Endodermal cell (in vitro differentiated cells): ENCODE measurements around the gene KLF8. TPM values are rescaled to one million over a fixed set of nuclear protein-coding genes. Genes with fewer than 3 reads are reported as not detected.

ENCODE experiments used
- DNase-seq: peaks from one replicate; pipeline ENCODE4 v3.0.0-alpha.2; 2017
- H3K27ac ChIP-seq: 2 replicates; pipeline ENCODE4 v1.5.1; 2013; ENCODE audit warnings: mild to moderate bottlenecking, low read depth, low read length, moderate library complexity
- H3K27me3 ChIP-seq: 2 replicates; pipeline ENCODE4 v1.6.1; 2013; ENCODE audit warnings: mild to moderate bottlenecking, low read length, moderate library complexity; ENCODE audit not compliant: insufficient read depth, control insufficient read depth, poor library complexity, severe bottlenecking
- H3K36me3 ChIP-seq: 2 replicates; pipeline ENCODE4 v1.7.0; 2013; ENCODE audit warnings: mild to moderate bottlenecking, low read length, moderate library complexity; ENCODE audit not compliant: control insufficient read depth, insufficient read depth
- H3K4me1 ChIP-seq: one replicate; pipeline ENCODE4 v1.7.0; 2013; ENCODE audit warnings: low read length; ENCODE audit not compliant: control insufficient read depth, insufficient read depth
- H3K4me3 ChIP-seq: 2 replicates; pipeline ENCODE4 v1.5.1; 2013; ENCODE audit warnings: mild to moderate bottlenecking, low read length, moderate library complexity
- H3K9ac ChIP-seq: 2 replicates; pipeline ENCODE4 v1.6.1; 2013; ENCODE audit warnings: mild to moderate bottlenecking, low read length, moderate library complexity; ENCODE audit not compliant: poor library complexity, severe bottlenecking; ENCODE audit errors: extremely low read depth
- H3K9me3 ChIP-seq: 2 replicates; pipeline ENCODE4 v1.6.1; 2013; ENCODE audit warnings: mild to moderate bottlenecking, low read length, moderate library complexity; ENCODE audit not compliant: control insufficient read depth
- H3K27ac Mint-ChIP-seq: 2 replicates; pipeline ENCODE4 v1.8.0; 2020; ENCODE audit warnings: mixed read lengths
- H3K27me3 Mint-ChIP-seq: 2 replicates; pipeline ENCODE4 v1.8.0; 2021; ENCODE audit warnings: mild to moderate bottlenecking, mixed read lengths; ENCODE audit not compliant: insufficient read depth
- H3K36me3 Mint-ChIP-seq: 2 replicates; pipeline ENCODE4 v1.8.0; 2020; ENCODE audit warnings: low read depth, mixed read lengths
- H3K4me1 Mint-ChIP-seq: 2 replicates; pipeline ENCODE4 v1.8.0; 2020; ENCODE audit warnings: mixed read lengths
- H3K4me3 Mint-ChIP-seq: 2 replicates; pipeline ENCODE4 v1.8.0; 2020; ENCODE audit warnings: mild to moderate bottlenecking, moderate library complexity, mixed read lengths
- H3K9me3 Mint-ChIP-seq: 2 replicates; pipeline ENCODE4 v1.8.0; 2020; ENCODE audit warnings: mild to moderate bottlenecking, mixed read lengths
- CTCF ChIP-seq: fragments of 200-600 bp; sonication (generic); conservative IDR thresholded peaks from 2 replicates; pipeline ENCODE4 v1.5.0; 2021; ENCODE audit warnings: antibody characterized with exemption, mild to moderate bottlenecking
- WGBS, 2 experiments: methylation state at CpG; one replicate each; pipeline versions ENCODE4 v1.1.5 to v1.1.7; 2013; ENCODE audit warnings: missing lambda C conversion rate in 2 of 2, mixed read lengths in 1 of 2; ENCODE audit not compliant: insufficient coverage in 1 of 2, insufficient read length in 1 of 2; 5-methylcytosine and 5-hydroxymethylcytosine counted together
- total RNA-seq, 2 donors: library from RNA; stranded (reverse); fragmentation: NEBNext Ultra II Directional in 1 of 2; extraction: Animal tissue kit (Norgen Biotek cat#: 25700) in 1 of 2; gene quantifications; 2 replicates in 1 of 2; 3 replicates in 1 of 2; pipeline ENCODE4 v1.2.1, GENCODE V29; 2021

Gene KLF8
- total RNA-seq, 2 donors from 2014 or later, result 62.6 to 110 TPM

DNA sequence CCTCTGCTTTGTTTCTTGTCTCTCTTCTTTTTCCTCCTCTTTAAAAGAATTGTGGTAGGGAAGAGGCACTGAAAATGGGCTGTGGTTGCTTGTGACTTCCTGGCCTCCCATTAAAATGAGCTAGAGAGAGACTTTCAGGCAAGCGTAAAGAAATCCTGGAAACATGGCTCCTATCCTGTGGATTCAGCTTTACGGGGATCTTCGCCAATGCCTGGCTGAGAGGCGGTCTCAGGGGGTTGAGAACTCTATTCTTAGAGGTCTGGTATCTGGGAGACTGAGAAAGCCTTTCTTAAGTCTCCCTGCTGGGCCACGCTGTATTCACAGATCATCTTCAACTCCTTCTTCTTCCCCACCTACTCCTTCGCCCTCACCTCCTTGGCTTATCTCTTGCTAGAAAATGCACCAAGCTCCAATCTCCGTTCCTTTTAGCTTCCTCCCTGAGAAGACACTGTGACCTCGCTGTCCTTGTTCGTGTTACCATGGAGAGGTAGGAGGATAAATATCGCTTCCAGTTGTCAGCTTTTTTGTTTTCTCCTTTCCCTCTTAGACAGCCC lies 542 bp upstream of the KLF8 start:
- 4 to 16% methylated on average over 2 to 7 of the region's 10 CpGs for WGBS, 2 experiments
- TF ChIP-seq CTCF, result no peak
- peak; percentile 70 for DNase-seq
- Mint-ChIP-seq H3K36me3 (peaks cover 7% of the 10 kb centered on the region), H3K4me3 (peak overlapping the region; percentile 81), H3K4me1 (peaks cover 14% of the 10 kb centered on the region), H3K9me3 (peaks cover 27% of the 10 kb centered on the region), H3K27me3 (no peaks in the 10 kb centered on the region), H3K27ac (peak overlapping the region; percentile 90)
- no peaks in the 10 kb centered on the region for H3K9me3 ChIP-seq
- H3K4me1 ChIP-seq, result no peaks in the 10 kb centered on the region
- H3K9ac ChIP-seq, result peak overlapping the region; percentile 71
- no peak overlapping the region for H3K27ac ChIP-seq
- H3K36me3 ChIP-seq, result peaks cover 23% of the 10 kb centered on the region
- peak overlapping the region; percentile 91 for H3K4me3 ChIP-seq
- H3K27me3 ChIP-seq, result no peaks in the 10 kb centered on the region

DNA sequence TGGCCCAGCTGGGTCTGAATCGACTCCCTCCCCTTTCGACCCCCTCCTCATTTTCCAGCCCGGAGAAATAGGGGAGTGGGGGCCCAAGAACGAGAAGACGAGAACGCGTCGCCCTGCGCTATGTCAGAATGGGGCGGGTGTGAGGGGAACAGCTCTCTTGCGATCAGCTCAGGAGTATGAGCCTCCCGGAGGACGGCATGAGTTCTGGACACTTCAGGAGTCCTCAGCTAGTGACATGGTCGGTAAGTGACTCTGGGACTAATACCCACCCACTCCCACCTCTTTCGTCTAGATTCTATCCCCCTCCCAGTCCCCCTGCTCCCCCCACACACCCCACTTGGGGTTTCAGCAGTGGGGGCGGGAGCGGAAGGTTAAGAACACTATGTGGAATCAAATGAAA lies 944 bp downstream of the KLF8 start:
- H3K4me3 Mint-ChIP-seq, result peak overlapping the region; percentile 81
- H3K4me1 ChIP-seq, result no peaks in the 10 kb centered on the region
- no peaks in the 10 kb centered on the region for H3K27me3 ChIP-seq
- TF ChIP-seq CTCF, result no peak
- peak overlapping the region; percentile 91 for H3K4me3 ChIP-seq
- H3K36me3 ChIP-seq, result peaks cover 23% of the 10 kb centered on the region
- peaks cover 14% of the 10 kb centered on the region for H3K4me1 Mint-ChIP-seq
- H3K27ac Mint-ChIP-seq, result peak overlapping the region; percentile 31
- 0% methylated on average over 10 of the region's 17 CpGs; no CpG with 5 or more reads in 1 of the 2 experiments for WGBS, 2 experiments
- H3K9ac ChIP-seq, result peak overlapping the region; percentile 71
- no peaks in the 10 kb centered on the region for H3K9me3 ChIP-seq
- H3K27me3 Mint-ChIP-seq, result no peaks in the 10 kb centered on the region
- H3K27ac ChIP-seq, result no peak overlapping the region
- peak; percentile 48 for DNase-seq
- H3K9me3 Mint-ChIP-seq, result peaks cover 31% of the 10 kb centered on the region
- H3K36me3 Mint-ChIP-seq, result peaks cover 7% of the 10 kb centered on the region

DNA sequence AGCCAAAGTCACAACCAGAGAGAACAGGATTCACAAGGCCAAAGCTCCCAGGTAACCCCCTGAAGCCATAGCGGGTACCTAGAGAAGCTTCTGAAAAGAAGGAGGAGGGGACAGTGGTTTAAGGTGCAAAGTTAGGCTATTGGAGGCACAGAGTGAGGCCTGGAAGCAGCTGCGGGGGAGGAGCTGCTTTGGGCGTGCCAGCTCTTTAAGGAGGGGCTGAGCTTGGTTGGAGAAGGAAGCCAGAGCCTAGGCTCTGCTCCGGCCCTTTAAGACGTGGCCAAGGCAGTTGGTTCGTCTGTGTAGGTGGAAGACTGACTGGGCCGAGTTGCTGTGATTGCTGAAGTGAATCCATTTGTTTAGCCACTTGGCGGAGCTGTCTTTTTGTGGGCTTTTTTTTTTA lies 1.5 kb downstream of the KLF8 start:
- Mint-ChIP-seq H3K4me3 (peak overlapping the region; percentile 81), H3K36me3 (peaks cover 11% of the 10 kb centered on the region), H3K27ac (peak overlapping the region; percentile 31), H3K4me1 (peaks cover 11% of the 10 kb centered on the region), H3K27me3 (no peaks in the 10 kb centered on the region), H3K9me3 (peaks cover 32% of the 10 kb centered on the region)
- H3K27me3 ChIP-seq, result no peaks in the 10 kb centered on the region
- DNase-seq, result peak; percentile 85
- peak overlapping the region; percentile 71 for H3K9ac ChIP-seq
- peak; percentile 48 for TF ChIP-seq CTCF
- 0 to 2% methylated on average over 1 to 8 of the region's 8 CpGs for WGBS, 2 experiments
- peaks cover 28% of the 10 kb centered on the region for H3K36me3 ChIP-seq
- H3K4me1 ChIP-seq, result no peaks in the 10 kb centered on the region
- H3K4me3 ChIP-seq, result peak overlapping the region; percentile 91
- H3K27ac ChIP-seq, result no peak overlapping the region
- no peaks in the 10 kb centered on the region for H3K9me3 ChIP-seq
